Right lobe of liver (tissue), 6 donors: ENCODE results near the gene RFX3. TPM values are rescaled to one million over a fixed set of nuclear protein-coding genes. Genes with fewer than 3 reads are reported as not detected.

Experiments used
- ATAC-seq, 4 donors: fragments of 200-7000 bp; cut with Tn5 transposase; one replicate each; pipeline ENCODE4 v1.9.1; 2020; ENCODE audit warnings: mild to moderate bottlenecking in 4 of 4, moderate library complexity in 4 of 4
- DNase-seq, 3 donors: peaks; one replicate each; pipeline ENCODE4 v3.0.0-alpha.2; 2020
- H3K27ac ChIP-seq, 3 donors: fragments of 200-600 bp; one replicate each; pipeline ENCODE4 v1.8.0; 2022
- H3K27me3 ChIP-seq, 2 donors: fragments of 200-600 bp; one replicate each; pipeline ENCODE4 v1.8.0; 2022
- H3K36me3 ChIP-seq, 4 donors: fragments of 200-600 bp; sonication (generic) in 1 of 4; one replicate each; pipeline versions ENCODE4 v1.5.1 to v1.8.0; 2017 to 2022; ENCODE audit warnings: control low read depth in 1 of 4
- H3K4me1 ChIP-seq, 4 donors: fragments of 200-600 bp; sonication (generic) in 1 of 4; one replicate each; pipeline versions ENCODE4 v1.5.1 to v1.8.0; 2017 to 2022; ENCODE audit warnings: control low read depth in 1 of 4
- H3K4me3 ChIP-seq, 3 donors: fragments of 200-600 bp; one replicate each; pipeline ENCODE4 v1.8.0; 2022
- H3K9me3 ChIP-seq, 4 donors: fragments of 200-600 bp; sonication (generic) in 1 of 4; one replicate each; pipeline versions ENCODE4 v1.5.1 to v1.8.0; 2017 to 2022; ENCODE audit warnings: control low read depth in 1 of 4
- POLR2A ChIP-seq: fragments of 450-650 bp; IDR thresholded peaks from one replicate; pipeline ENCODE4 v1.6.1; 2017; ENCODE audit warnings: antibody characterized with exemption, mild to moderate bottlenecking
- WGBS: methylation state at CpG from one replicate; pipeline ENCODE4 v1.1.6; 2018; ENCODE audit warnings: low coverage, low lambda C conversion rate; ENCODE audit not compliant: insufficient coverage; ENCODE audit errors: missing lambda C conversion rate; 5-methylcytosine and 5-hydroxymethylcytosine counted together
- intact Hi-C, 2 donors: fragments of 100-400 bp; cut with DNase I; formaldehyde crosslinking; loops; one replicate each; pipeline versions ENCODE4 v1.11.2 to v1.14.1; 2022
- total RNA-seq, 6 experiments: library from RNA; depleted of rRNA in 2 of 6; stranded (reverse); fragments of >200 nt in 2 of 6; fragmentation: NEBNext Ultra II Directional in 3 of 6; extraction: Animal tissue kit (Norgen Biotek cat#: 25700) in 3 of 6; gene quantifications; one replicate each; pipeline versions ENCODE4 v1.1.0 to v1.2.4, GENCODE V29; 2016 to 2023
- TF ChIP-seq, protein P1 (sequence below), 4 donors: fragments of 200-600 bp in 3 of 4; fragments of 450-650 bp in 1 of 4; IDR thresholded peaks; one replicate each; pipeline versions ENCODE4 v1.5.1 to v1.8.0; 2016 to 2022; ENCODE audit warnings: antibody characterized with exemption in 4 of 4, mild to moderate bottlenecking in 2 of 4
- donor health status: DM: no; HTN: yes; CAD: no.
- donor health status: DM: no; HTN: no; CAD: no.
- donor health status: DM: no; HTN: no; CAD: no.
- donor health status: DM: no; HTN: yes; CAD: no.
- donor health status: DM: no; HTN: yes; CAD: no.

Gene RFX3
- total RNA-seq, 6 experiments from 2014 or later = 1.4 to 2.5 (median 1.8) TPM

- Histone ChIP-seq H3K4me1 (no peaks in the 10 kb centered on the region), H3K36me3 (no peaks in the 10 kb centered on the region), H3K27me3 (no peaks in the 10 kb centered on the region), H3K27ac (no peak overlapping the region), H3K4me3 (no peak overlapping the region), H3K9me3 (no peaks in the 10 kb centered on the region)
- ATAC-seq (peak in 1 of 4 donors; percentile 91), DNase-seq (no peak)
- intact Hi-C loops = no loop called here
- TF ChIP-seq, protein P1, sequence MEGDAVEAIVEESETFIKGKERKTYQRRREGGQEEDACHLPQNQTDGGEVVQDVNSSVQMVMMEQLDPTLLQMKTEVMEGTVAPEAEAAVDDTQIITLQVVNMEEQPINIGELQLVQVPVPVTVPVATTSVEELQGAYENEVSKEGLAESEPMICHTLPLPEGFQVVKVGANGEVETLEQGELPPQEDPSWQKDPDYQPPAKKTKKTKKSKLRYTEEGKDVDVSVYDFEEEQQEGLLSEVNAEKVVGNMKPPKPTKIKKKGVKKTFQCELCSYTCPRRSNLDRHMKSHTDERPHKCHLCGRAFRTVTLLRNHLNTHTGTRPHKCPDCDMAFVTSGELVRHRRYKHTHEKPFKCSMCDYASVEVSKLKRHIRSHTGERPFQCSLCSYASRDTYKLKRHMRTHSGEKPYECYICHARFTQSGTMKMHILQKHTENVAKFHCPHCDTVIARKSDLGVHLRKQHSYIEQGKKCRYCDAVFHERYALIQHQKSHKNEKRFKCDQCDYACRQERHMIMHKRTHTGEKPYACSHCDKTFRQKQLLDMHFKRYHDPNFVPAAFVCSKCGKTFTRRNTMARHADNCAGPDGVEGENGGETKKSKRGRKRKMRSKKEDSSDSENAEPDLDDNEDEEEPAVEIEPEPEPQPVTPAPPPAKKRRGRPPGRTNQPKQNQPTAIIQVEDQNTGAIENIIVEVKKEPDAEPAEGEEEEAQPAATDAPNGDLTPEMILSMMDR (IDR thresholded peaks at IDR 0.05) = no peak
These were observed 182.1 kb downstream of the RFX3 start for GRCh38 chr9:3343671-3344070.

GRCh38 chr9:3342159-3342777 is 183.5 kb downstream of the RFX3 start:
- H3K27ac ChIP-seq = no peak overlapping the region
- H3K4me1 ChIP-seq = no peaks in the 10 kb centered on the region
- no peaks in the 10 kb centered on the region for H3K36me3 ChIP-seq
- intact Hi-C loops = no loop called here
- no peak for DNase-seq
- H3K27me3 ChIP-seq = no peaks in the 10 kb centered on the region
- TF ChIP-seq POLR2A = no peak
- TF ChIP-seq, protein P1 (IDR thresholded peaks at IDR 0.05) = no peak
- no peaks in the 10 kb centered on the region for H3K9me3 ChIP-seq
- 58% methylated on average over 2 of the region's 2 CpGs for WGBS
- H3K4me3 ChIP-seq = no peak overlapping the region
- ATAC-seq = no peak

DNA sequence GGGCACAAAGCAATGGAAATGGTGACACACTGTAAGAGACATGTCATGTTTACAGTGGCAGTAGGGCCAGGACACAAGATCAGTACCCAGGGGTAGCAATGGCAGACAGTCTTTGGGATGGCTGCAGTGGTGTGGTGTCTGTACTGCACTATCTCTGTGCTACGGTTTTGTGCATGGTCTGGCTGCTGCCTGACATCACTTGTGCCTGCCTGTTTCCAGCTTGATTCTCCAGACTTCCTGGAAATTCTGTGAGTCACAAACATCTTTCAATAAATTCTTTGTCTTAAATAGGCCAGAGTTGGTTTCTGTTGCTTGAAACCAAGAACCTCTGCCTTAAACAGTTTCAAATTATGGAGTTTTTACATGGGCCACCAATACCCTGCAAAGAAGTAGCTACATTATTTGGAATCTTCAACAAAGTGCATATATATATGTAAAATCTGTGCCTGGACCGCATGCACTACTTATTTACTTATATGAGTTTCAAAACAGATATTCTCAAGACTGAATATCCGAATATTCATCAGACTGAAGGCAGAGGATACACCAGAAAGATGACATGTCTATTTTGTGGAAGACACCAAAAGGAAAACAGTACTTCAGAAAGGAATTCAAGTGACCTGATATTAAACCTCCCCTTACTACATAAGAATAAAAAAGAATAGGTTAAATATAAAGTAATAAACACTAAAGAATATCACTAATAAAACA is 188.1 kb downstream of the RFX3 start:
- no peak for TF ChIP-seq POLR2A
- TF ChIP-seq, protein P1 (IDR thresholded peaks at IDR 0.05) = no peak
- peak; percentile 23 to 77 (median 44) for ATAC-seq
- WGBS = 68% methylated on average over 3 of the region's 3 CpGs
- DNase-seq = no peak
- Histone ChIP-seq H3K36me3 (no peaks in the 10 kb centered on the region), H3K4me1 (no peaks in the 10 kb centered on the region), H3K27me3 (no peaks in the 10 kb centered on the region), H3K4me3 (no peak overlapping the region), H3K9me3 (no peaks in the 10 kb centered on the region), H3K27ac (no peak overlapping the region)
- intact Hi-C loops = no loop called here

- Histone ChIP-seq H3K9me3 (no peaks in the 10 kb centered on the region), H3K4me1 (no peaks in the 10 kb centered on the region), H3K27me3 (no peaks in the 10 kb centered on the region), H3K27ac (no peak overlapping the region), H3K36me3 (no peaks in the 10 kb centered on the region), H3K4me3 (no peak overlapping the region)
- no peak for DNase-seq
- ATAC-seq = no peak
- TF ChIP-seq, protein P1 (IDR thresholded peaks at IDR 0.05) = no peak
- no peak for TF ChIP-seq POLR2A
- intact Hi-C loops = no loop called here
- WGBS = 65% methylated on average over 3 of the region's 3 CpGs
These were observed 188.8 kb downstream of the RFX3 start for GRCh38 chr9:3336951-3337350.
